GM21576 (cell line): ENCODE data around the gene ATXN2.
A peak's percentile ranks its signal among the peaks of the same experiment; 100 is the strongest.

Experiments used
- ATAC-seq: cut with Tn5 transposase; IDR thresholded peaks from one replicate; pipeline ENCODE4 v1.9.1; 2021; ENCODE audit warnings: mild to moderate bottlenecking, moderate library complexity; ENCODE audit not compliant: unreplicated experiment

Gene ATXN2

GRCh38 chr12:111453071-111453989 is 145.8 kb downstream of the ATXN2 start:
- no peak for ATAC-seq

DNA sequence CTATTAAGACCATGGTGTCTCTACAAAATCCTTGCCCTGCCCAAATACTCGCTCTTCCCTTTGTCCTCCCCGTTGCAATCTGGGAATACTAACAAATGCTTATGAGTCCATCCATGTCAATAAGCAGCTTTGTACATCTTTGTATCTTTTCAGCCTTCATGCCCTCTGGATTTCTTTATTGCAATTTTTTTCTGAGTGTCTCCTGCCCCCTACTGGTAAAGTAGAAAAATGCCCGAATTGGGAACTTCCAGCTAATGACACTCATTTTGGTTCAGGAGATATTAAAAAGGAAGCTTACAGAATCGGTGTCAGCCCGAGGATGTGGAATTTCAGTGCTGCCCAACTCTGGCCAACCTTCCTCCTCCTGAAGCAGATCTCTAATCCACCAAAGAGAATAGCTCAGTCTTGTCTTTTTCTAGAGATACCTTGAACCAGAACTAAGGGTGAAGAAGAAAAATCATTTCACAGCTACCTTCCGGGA is 147.4 kb downstream of the ATXN2 start:
- ATAC-seq, result no peak

- no peak for ATAC-seq
These were observed 147.9 kb downstream of the ATXN2 start for GRCh38 chr12:111451232-111451631.

- no peak for ATAC-seq
These were observed 148.4 kb downstream of the ATXN2 start for GRCh38 chr12:111450676-111451075.

DNA sequence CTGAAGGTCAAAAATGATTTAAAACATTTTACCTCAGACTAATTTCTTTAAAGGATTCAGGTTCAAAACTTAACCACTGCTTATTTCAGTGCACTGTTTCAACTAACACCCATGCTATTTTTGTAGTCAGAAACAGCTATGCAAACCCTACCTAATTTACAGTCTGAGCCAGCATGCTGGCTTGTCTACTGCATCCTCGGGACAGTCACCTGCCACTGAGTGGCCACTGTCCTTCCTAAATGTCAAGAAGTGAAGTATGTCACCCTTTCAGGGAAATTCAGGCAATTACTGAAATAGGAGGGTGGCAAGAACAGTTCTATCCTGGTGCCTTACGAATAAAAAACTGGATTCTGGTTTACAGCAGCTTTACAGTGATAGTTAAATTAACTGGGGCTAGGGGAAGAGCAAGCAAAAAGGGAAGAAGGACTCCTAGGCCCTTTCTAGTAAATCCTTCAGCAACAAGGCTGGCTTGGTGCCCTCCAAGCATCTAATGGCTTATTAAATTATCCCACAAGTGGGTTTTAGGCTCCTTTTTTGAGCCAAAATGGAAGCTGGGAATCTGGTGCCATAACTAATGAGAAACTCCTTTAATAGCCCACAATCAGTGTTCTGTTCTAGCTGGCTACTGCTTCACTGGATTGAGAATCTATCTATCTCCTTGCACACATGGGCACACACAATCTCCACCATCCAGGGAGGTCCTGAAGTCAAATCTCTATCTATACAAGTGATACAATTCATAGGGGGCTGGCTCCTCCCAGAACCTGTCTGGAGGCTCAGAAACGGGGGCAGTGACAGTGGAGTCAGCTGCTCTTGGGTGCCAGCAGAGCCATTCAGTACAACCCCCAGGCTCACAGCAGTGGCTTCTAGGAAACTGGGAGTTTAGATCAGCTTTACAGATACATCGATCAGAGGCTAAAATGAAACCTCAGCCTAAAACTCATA is 150.0 kb downstream of the ATXN2 start:
- no peak for ATAC-seq

DNA sequence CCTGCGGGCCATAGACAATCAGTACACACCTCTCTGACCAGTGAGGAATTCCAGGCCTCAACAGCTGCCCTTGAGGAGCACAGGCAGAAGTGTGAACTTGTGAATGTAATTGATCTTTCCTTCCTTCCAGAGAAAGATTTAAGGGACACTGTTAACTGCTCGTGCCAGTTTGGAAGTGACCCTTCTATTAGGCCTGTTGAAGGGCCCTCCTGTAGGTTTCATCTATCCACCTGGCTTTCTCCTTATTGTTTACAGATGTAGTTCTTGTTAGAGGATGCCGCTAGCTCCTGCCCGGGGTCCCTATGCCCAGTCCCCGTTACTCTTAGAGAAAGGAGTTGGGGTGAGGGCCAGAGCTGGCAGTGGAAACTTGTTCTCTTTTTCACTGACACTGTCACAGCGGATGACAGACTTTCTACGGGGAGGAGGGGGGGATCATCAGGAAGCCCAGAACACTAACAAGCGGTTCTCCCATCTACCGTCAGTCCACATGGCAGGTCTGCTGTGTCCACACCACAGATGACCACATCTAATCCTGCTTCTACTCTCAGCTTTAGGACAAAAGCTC is 150.8 kb downstream of the ATXN2 start:
- ATAC-seq, result no peak

DNA sequence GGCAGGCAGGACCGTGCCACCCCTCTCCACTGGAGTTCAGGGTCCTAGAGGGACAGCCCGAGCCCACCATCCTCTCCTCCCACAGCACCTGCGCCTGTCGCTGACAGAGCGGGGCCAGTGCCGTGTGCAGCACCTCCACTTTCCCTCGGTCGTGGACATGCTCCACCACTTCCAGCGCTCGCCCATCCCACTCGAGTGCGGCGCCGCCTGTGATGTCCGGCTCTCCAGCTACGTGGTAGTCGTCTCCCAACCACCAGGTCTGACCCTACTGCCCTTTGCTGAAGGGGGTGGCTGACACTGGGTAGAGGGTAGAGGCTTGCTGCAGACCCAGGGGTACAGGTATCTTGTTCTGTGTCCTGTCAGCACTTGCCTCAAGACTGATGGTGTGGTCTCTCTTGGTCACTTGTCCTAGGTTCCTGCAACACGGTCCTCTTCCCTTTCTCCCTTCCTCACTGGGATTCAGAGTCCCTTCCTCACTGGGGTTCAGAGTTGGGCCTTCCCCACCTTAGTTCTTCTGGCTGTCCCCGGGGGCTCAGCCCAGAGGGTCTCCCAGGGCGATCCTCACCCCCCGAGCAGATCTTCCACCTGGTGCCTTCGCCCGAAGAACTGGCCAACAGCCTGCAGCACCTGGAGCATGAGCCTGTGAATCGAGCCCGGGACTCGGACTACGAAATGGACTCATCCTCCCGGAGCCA is 151.4 kb downstream of the ATXN2 start:
- ATAC-seq, result no peak

- no peak for ATAC-seq
These were observed 152.2 kb downstream of the ATXN2 start for GRCh38 chr12:111446631-111447570.

DNA sequence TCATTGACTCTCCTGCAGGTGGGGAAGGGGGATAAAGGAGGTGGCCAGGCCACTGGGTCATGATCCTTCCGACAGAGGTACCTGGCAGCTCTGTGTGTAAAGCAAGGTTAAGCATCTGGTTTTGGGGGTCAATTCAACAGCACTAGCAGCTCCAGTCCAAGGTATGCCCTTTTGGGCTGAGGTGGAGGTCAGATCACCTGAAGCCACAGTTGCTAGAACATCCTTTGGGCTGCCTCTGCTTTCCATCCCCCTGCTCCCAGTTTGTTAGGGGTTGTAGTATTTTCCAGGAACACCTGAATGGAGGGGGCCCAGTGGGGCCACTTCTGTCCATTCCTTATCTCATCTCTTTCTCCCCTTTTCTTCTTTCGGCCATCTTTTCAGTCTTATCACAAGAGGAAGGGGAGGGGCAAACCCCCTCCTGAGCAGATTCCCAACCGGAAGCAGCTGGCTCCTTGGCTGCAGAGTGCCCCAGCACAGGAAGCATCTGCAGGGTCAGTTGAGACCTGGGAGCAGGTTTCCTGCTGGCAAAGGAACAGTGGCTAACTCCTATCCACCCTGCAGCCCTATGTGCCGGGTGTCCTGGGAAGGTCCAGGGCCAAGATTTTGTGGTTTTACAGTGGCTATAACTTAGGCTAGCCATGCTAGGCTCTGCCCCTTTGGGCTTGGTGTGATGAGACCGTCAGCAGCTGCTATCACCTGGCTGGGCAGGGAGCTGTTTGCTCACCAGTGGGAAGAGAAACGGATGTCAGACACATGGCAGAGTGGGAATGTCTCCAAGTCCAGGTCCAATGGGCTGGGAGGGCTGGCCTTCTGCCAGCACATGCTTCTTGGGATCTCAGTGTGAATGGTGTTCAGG is 153.2 kb downstream of the ATXN2 start:
- ATAC-seq, result no peak

- ATAC-seq, result peak; percentile 74
These were observed 154.0 kb downstream of the ATXN2 start for GRCh38 chr12:111444925-111445725.

DNA sequence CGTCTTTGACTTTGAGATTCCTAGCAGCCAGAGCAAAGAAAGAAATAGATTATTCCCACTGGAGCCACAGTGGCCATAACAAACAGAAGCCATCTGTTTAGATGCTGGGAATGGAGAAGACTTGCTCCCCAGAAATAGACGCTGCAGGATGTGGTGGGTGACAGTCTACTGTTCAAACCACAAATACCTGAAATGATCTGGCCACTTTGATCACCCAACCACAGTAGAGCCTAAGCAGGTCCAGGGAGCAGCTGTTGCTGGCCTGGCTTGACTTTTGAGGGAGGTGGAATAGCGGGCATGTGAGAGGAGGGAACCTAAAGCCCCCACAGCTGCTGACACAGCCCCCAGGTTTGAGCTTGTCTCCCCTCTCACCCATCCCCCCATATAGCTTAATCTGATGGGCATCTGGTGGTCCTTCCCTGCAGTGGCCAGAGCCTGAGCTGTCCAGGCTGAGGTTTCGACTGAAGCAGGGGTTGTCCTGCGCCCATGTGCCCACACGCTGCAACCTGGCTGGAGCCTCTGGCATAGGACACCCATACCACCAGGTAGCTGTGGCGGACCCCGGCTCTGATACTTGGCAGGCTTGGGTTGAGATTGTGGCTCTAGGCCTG is 154.7 kb downstream of the ATXN2 start:
- ATAC-seq, result peak; percentile 39

DNA sequence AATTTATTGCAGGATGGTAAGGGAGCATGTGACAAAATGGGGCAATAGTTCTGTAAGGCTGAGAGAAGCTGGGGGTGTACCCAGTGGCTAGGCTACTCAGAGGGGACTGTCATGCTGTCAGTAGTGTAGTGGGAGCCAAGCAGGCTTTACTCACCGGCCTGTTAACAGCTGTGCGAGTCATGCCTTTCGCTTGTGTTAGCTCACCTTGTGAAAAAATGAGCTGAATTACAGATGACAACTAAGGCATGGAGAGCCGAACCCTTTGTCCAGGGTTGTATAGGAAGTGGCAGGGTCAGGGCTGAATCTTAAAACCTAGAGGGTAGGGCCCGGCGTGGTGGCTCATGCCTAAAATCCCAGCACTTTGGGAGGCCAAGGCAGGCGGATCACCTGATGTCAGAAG is 155.5 kb downstream of the ATXN2 start:
- no peak for ATAC-seq

DNA sequence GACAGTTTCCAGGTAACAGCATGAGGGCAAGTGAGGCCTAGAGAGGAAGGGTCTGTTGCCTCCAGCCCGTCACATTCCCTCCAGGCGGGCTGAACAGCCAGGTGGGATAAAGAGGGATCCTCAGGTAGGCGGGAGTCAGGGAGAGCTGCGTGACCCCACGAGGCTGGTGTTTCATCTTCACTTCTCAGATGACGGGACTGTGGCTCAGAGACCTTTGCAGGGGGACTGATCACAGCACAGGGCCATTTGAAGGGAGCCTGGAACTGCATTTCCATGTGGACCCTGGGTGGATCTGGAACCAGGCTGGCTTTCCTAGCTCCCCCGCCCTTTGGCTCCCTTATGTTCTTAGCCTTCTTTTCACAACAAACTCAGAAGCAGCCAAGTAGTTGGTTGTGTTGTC is 156.0 kb downstream of the ATXN2 start:
- ATAC-seq, result no peak

- ATAC-seq, result no peak
These were observed 156.6 kb downstream of the ATXN2 start for GRCh38 chr12:111442301-111443045.

GRCh38 chr12:111441107-111441928 is 157.8 kb downstream of the ATXN2 start:
- no peak for ATAC-seq

DNA sequence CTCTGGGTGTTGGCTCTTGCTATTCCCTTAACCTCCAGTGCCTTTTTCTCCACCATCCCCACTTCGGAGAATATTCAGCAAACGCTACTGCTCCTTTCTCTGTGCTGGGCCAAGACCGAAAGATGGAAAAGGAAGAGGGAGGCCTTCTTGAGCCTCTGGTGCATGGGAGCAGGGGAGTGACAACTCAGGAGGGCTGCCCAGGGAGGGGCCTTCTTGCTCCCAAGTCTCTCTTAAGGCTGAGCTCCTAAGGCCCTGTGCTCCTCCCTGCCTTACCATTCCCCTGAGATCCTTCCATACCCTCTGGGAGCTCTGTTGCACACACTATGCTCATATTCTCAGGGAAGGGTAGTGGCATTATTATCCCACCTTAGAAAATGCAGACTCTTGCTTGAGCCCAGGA is 158.5 kb downstream of the ATXN2 start:
- no peak for ATAC-seq
